Measurements from ENCODE around the gene ST3GAL3. TPM values are rescaled to one million over a fixed set of nuclear protein-coding genes. Genes with fewer than 3 reads are reported as not detected.

Gene ST3GAL3
- total and polyA plus RNA-seq, 7 donors: 7.2 to 31.4 (median 21.3) TPM

- 1 to 2% methylated on average over 34 of the region's 34 CpGs for WGBS, 2 donors
- H3K4me1 ChIP-seq: peaks cover 0 to 70% (median 49%) of the 10 kb centered on the region in 4 donors
- intact Hi-C loops (cut with DNase I): no loop called here
Measured at GRCh38 chr1:43975249-43975961, 268.1 kb downstream of the ST3GAL3 start.

GRCh38 chr1:43976045-43976444 is 268.7 kb downstream of the ST3GAL3 start:
- WGBS, 2 donors: 78 to 84% methylated on average over 4 of the region's 4 CpGs
- intact Hi-C loops (cut with DNase I): no loop called here
- TF ChIP-seq CTCF (IDR thresholded peaks at IDR 0.05): no peak
- TF ChIP-seq POLR2AphosphoS5 (IDR thresholded peaks at IDR 0.05): no peak
- no peak for TF ChIP-seq POLR2A (IDR thresholded peaks at IDR 0.05)
- Histone ChIP-seq H3K36me3 (peaks cover 0 to 31% (median 18%) of the 10 kb centered on the region in 4 donors), H3K4me1 (peaks cover 0 to 70% (median 49%) of the 10 kb centered on the region in 4 donors), H3K9me3 (no peaks in the 10 kb centered on the region), H3K4me3 (peak overlapping the region; percentile 82 to 94 (median 90)), H3K27me3 (no peaks in the 10 kb centered on the region), H3K27ac (peak overlapping the region in 3 of 4 donors; percentile 91 to 96 (median 96))
- DNase-seq: no peak

More at GRCh38 chr1:43975249-43975961, 268.1 kb downstream of the ST3GAL3 start:
- H3K36me3 ChIP-seq: peaks cover 0 to 31% (median 18%) of the 10 kb centered on the region in 4 donors
- no peaks in the 10 kb centered on the region for H3K9me3 ChIP-seq
- H3K27ac ChIP-seq: peak overlapping the region; percentile 91 to 97 (median 96)
- peak overlapping the region; percentile 82 to 94 (median 90) for H3K4me3 ChIP-seq
- peak; percentile 85 for DNase-seq
- no peak for TF ChIP-seq POLR2A (IDR thresholded peaks at IDR 0.05)
- no peak for TF ChIP-seq POLR2AphosphoS5 (IDR thresholded peaks at IDR 0.05)
- TF ChIP-seq EP300 (IDR thresholded peaks at IDR 0.05): no peak
- no peak for TF ChIP-seq CTCF (IDR thresholded peaks at IDR 0.05)
- H3K27me3 ChIP-seq: no peaks in the 10 kb centered on the region

- peaks cover 0 to 63% (median 52%) of the 10 kb centered on the region in 4 donors for H3K4me1 ChIP-seq
- H3K27ac ChIP-seq: no peak overlapping the region
- no peaks in the 10 kb centered on the region for H3K27me3 ChIP-seq
- WGBS, 2 donors: 93 to 95% methylated on average over 8 of the region's 8 CpGs
- no peak for TF ChIP-seq CTCF (IDR thresholded peaks at IDR 0.05)
- no peak for TF ChIP-seq POLR2AphosphoS5 (IDR thresholded peaks at IDR 0.05)
- no peak for TF ChIP-seq EP300 (IDR thresholded peaks at IDR 0.05)
- no peak for TF ChIP-seq POLR2A (IDR thresholded peaks at IDR 0.05)
- no peaks in the 10 kb centered on the region for H3K9me3 ChIP-seq
- no peak overlapping the region for H3K4me3 ChIP-seq
- no peak for DNase-seq
- intact Hi-C loops (cut with DNase I): no loop called here
- peaks cover 0 to 31% (median 16%) of the 10 kb centered on the region in 4 donors for H3K36me3 ChIP-seq
Measured at GRCh38 chr1:43976890-43977289, 269.6 kb downstream of the ST3GAL3 start.

GRCh38 chr1:43977376-43978263 is 270.3 kb downstream of the ST3GAL3 start:
- TF ChIP-seq EP300 (IDR thresholded peaks at IDR 0.05) (no peak), CTCF (IDR thresholded peaks at IDR 0.05) (no peak)
- Histone ChIP-seq H3K9me3 (no peaks in the 10 kb centered on the region), H3K4me3 (no peak overlapping the region), H3K36me3 (peaks cover 0 to 24% (median 12%) of the 10 kb centered on the region in 4 donors), H3K27ac (no peak overlapping the region), H3K4me1 (peaks cover 0 to 63% (median 52%) of the 10 kb centered on the region in 4 donors), H3K27me3 (no peaks in the 10 kb centered on the region)
- 90% methylated on average over 9 of the region's 9 CpGs for WGBS, 2 donors
- intact Hi-C loops (cut with DNase I): no loop called here
- DNase-seq: no peak
